NCI-H510A treated with DMSO at 0.1 percent for 48 hours (cell line): Measurements from ENCODE around the gene PCNA.
"Not testable (repeated sequence)": the region's sequence is repeated elsewhere in the genome, so short reads cannot be mapped to it uniquely, and the experiment has no call there.

ENCODE experiments used
- DNase-seq: peaks from one replicate; lab custom pipeline; 2025; lab: John Stamatoyannopoulos, UW

The PCNA gene

GRCh38 chr20:5096463-5096862 is 23.3 kb downstream of the PCNA start:
- no peak for DNase-seq

GRCh38 chr20:5095931-5096330 is 23.8 kb downstream of the PCNA start:
- no peak for DNase-seq

GRCh38 chr20:5095454-5095853 is 24.3 kb downstream of the PCNA start:
- DNase-seq, result no peak

- no peak for DNase-seq
Observed at GRCh38 chr20:5092765-5093339, 26.9 kb downstream of the PCNA start.

GRCh38 chr20:5091902-5092301 is 27.9 kb downstream of the PCNA start:
- DNase-seq, result no peak

- DNase-seq, result no peak
Observed at GRCh38 chr20:5090191-5090590, 29.6 kb downstream of the PCNA start.

- DNase-seq, result no peak
Observed at GRCh38 chr20:5088688-5089087, 31.1 kb downstream of the PCNA start.

- DNase-seq, result no peak
Observed at GRCh38 chr20:5085380-5085779, 34.4 kb downstream of the PCNA start.

GRCh38 chr20:5080384-5080877 is 39.3 kb downstream of the PCNA start:
- DNase-seq, result no peak

- DNase-seq, result peak; percentile 56
Observed at GRCh38 chr20:5078399-5078958, 41.3 kb downstream of the PCNA start.

GRCh38 chr20:5077761-5078387 is 41.9 kb downstream of the PCNA start:
- peak; percentile 72 for DNase-seq

GRCh38 chr20:5076913-5077312 is 42.8 kb downstream of the PCNA start:
- not testable (repeated sequence) for DNase-seq

- DNase-seq, result no peak
Observed at GRCh38 chr20:5074232-5074674, 45.5 kb downstream of the PCNA start.

GRCh38 chr20:5073660-5074231 is 46.0 kb downstream of the PCNA start:
- DNase-seq, result no peak

GRCh38 chr20:5072756-5073659 is 46.8 kb downstream of the PCNA start:
- peak; percentile 11 for DNase-seq

- DNase-seq, result not testable (repeated sequence)
Observed at GRCh38 chr20:5071942-5072341, 47.8 kb downstream of the PCNA start.

- DNase-seq, result peak; percentile 19
Observed at GRCh38 chr20:5070570-5070969, 49.2 kb downstream of the PCNA start.

- no peak for DNase-seq
Observed at GRCh38 chr20:5070081-5070480, 49.7 kb downstream of the PCNA start.

- no peak for DNase-seq
Observed at GRCh38 chr20:5069141-5069806, 50.5 kb downstream of the PCNA start.

- no peak for DNase-seq
Observed at GRCh38 chr20:5067877-5068645, 51.7 kb downstream of the PCNA start.

GRCh38 chr20:5065879-5066383 is 53.8 kb downstream of the PCNA start:
- no peak for DNase-seq
